Measurements from ENCODE around the gene RNF180.

DNA sequence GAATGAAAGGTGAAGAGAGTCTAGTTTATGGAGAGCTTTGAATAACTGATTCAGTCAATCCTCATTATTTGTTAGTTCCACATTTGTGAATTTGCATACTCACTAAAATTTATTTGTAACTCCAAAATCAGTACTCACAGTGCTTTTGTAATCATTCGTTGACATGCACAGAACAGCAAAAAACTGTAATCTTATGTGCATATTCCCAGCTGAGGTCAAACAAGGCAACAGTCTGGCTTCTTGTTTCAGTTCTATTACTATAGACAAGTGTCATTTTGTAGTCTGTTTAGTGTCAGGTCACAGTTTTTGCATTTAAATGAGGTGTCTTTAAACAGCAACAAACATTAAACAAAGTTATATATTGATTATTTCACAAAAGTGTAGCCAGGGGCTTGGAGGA is 142.5 kb downstream of the RNF180 start:
- TF ChIP-seq, protein P1, sequence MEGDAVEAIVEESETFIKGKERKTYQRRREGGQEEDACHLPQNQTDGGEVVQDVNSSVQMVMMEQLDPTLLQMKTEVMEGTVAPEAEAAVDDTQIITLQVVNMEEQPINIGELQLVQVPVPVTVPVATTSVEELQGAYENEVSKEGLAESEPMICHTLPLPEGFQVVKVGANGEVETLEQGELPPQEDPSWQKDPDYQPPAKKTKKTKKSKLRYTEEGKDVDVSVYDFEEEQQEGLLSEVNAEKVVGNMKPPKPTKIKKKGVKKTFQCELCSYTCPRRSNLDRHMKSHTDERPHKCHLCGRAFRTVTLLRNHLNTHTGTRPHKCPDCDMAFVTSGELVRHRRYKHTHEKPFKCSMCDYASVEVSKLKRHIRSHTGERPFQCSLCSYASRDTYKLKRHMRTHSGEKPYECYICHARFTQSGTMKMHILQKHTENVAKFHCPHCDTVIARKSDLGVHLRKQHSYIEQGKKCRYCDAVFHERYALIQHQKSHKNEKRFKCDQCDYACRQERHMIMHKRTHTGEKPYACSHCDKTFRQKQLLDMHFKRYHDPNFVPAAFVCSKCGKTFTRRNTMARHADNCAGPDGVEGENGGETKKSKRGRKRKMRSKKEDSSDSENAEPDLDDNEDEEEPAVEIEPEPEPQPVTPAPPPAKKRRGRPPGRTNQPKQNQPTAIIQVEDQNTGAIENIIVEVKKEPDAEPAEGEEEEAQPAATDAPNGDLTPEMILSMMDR (IDR thresholded peaks at IDR 0.05) = no peak
- no peak for TF ChIP-seq POLR2A (IDR thresholded peaks at IDR 0.05)
